GM12878 (cell line): ENCODE data around the gene CAMKK1.

Source experiments
- EP300 ChIP-seq, 2 experiments: fragments of 150-350 bp in 1 of 2; IDR thresholded peaks; 2 replicates each; pipeline ENCODE4 v1.6.1; 2011 to 2012; ENCODE audit warnings: low read depth in 2 of 2, low read length in 2 of 2, borderline replicate concordance in 1 of 2, improper control_type of control experiment in 1 of 2, inconsistent platforms in 1 of 2; ENCODE audit not compliant: control insufficient read depth in 1 of 2
- EZH2 ChIP-seq: IDR thresholded peaks from 2 replicates; pipeline ENCODE4 v1.6.1; 2012; ENCODE audit warnings: low read depth, mild to moderate bottlenecking, control low read depth, inconsistent platforms, low read length, borderline replicate concordance; ENCODE audit not compliant: control insufficient read depth
- FOS ChIP-seq: IDR thresholded peaks from 3 replicates; pipeline ENCODE4 v1.6.1; 2011; ENCODE audit warnings: borderline replicate concordance; ENCODE audit not compliant: insufficient read length; ENCODE audit errors: extremely low read depth
- GABPA ChIP-seq: IDR thresholded peaks from 2 replicates; pipeline ENCODE4 v1.6.1; 2014; ENCODE audit warnings: antibody characterized with exemption, low read depth, mild to moderate bottlenecking, inconsistent platforms
- HDAC2 ChIP-seq: fragments of 200-600 bp; sonication (generic); IDR thresholded peaks from 2 replicates; pipeline ENCODE4 v1.6.1; 2017
- KDM1A ChIP-seq: fragments of 200-600 bp; sonication (generic); IDR thresholded peaks from 2 replicates; pipeline ENCODE4 v1.6.1; 2016; ENCODE audit warnings: borderline replicate concordance
- NBN ChIP-seq: fragments of 450-650 bp; IDR thresholded peaks from 2 replicates; pipeline ENCODE4 v1.6.1; 2016
- NFYB ChIP-seq: IDR thresholded peaks from 2 replicates; pipeline ENCODE4 v1.6.1; 2011; ENCODE audit warnings: low read depth, mild to moderate bottlenecking, low read length, improper control_type of control experiment, moderate library complexity; ENCODE audit not compliant: insufficient read depth
- NRF1 ChIP-seq: conservative IDR thresholded peaks from 2 replicates; pipeline ENCODE4 v1.6.1; 2011; ENCODE audit warnings: mild to moderate bottlenecking, low read depth, low read length, improper control_type of control experiment
- POLR2A ChIP-seq: IDR thresholded peaks from 2 replicates; pipeline ENCODE4 v1.6.1; 2011; ENCODE audit warnings: low read depth, mild to moderate bottlenecking, low read length
- RCOR1 ChIP-seq: conservative IDR thresholded peaks from 2 replicates; pipeline ENCODE4 v1.6.1; 2012; ENCODE audit warnings: low read depth, low read length, improper control_type of control experiment
- TCF7 ChIP-seq: IDR thresholded peaks from 2 replicates; pipeline ENCODE4 v1.6.1; 2014; ENCODE audit warnings: antibody characterized with exemption, borderline replicate concordance
- TF ChIP-seq, protein P1 (sequence below): fragments of 450-650 bp; IDR thresholded peaks from 2 replicates; pipeline ENCODE4 v1.6.1; 2017; ENCODE audit warnings: mild to moderate bottlenecking
- TF ChIP-seq, protein P2 (sequence below), 3 experiments: IDR thresholded peaks in 2 of 3; conservative IDR thresholded peaks in 1 of 3; 2 replicates each; pipeline ENCODE4 v1.5.1; 2011; ENCODE audit warnings: low read depth in 3 of 3, low read length in 3 of 3, mild to moderate bottlenecking in 3 of 3, control low read depth in 2 of 3, moderate library complexity in 2 of 3, inconsistent platforms in 1 of 3, mixed read lengths in 1 of 3; ENCODE audit not compliant: control insufficient read depth in 2 of 3, insufficient read depth in 1 of 3; ENCODE audit errors: extremely low read depth in 1 of 3

DNA sequence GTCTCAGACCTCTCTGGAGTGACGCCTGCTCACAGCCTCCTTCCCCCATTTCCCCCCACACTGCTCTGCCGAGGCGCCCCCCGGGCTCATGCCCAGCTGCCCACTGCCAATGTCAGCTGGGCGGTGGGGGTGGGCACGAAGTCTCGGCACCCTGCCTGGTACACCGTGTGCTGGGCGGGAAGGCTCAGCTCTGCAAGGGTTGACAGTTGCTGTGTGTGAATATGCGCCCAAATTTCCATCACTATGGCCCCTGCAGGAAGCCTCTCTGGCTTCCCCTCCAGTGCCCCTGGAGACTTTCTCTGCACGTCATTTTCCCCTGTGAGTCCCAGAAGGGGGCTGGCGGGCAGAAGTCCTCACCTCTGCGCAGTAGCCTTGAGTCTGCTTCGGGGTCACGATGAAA, 11.6 kb upstream of the CAMKK1 start:
- TF ChIP-seq, protein P1, sequence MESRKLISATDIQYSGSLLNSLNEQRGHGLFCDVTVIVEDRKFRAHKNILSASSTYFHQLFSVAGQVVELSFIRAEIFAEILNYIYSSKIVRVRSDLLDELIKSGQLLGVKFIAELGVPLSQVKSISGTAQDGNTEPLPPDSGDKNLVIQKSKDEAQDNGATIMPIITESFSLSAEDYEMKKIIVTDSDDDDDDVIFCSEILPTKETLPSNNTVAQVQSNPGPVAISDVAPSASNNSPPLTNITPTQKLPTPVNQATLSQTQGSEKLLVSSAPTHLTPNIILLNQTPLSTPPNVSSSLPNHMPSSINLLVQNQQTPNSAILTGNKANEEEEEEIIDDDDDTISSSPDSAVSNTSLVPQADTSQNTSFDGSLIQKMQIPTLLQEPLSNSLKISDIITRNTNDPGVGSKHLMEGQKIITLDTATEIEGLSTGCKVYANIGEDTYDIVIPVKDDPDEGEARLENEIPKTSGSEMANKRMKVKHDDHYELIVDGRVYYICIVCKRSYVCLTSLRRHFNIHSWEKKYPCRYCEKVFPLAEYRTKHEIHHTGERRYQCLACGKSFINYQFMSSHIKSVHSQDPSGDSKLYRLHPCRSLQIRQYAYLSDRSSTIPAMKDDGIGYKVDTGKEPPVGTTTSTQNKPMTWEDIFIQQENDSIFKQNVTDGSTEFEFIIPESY = no peak
- TF ChIP-seq EZH2 (no peak), TCF7 (no peak), POLR2A (no peak), FOS (no peak), NRF1 (no peak), NBN (no peak), KDM1A (no peak), GABPA (no peak), RCOR1 (no peak), HDAC2 (no peak), EP300 (IDR thresholded peaks at IDR 0.05; ENCODE audit: borderline replicate concordance in 1 of 2, control insufficient read depth in 1 of 2, low read depth in 2 of 2, low read length in 2 of 2) (0 out of 4 replicates have a peak, but pooled peaks of 1 of the 2 experiments have one; percentile 28), NFYB (no peak)
- TF ChIP-seq, protein P2, sequence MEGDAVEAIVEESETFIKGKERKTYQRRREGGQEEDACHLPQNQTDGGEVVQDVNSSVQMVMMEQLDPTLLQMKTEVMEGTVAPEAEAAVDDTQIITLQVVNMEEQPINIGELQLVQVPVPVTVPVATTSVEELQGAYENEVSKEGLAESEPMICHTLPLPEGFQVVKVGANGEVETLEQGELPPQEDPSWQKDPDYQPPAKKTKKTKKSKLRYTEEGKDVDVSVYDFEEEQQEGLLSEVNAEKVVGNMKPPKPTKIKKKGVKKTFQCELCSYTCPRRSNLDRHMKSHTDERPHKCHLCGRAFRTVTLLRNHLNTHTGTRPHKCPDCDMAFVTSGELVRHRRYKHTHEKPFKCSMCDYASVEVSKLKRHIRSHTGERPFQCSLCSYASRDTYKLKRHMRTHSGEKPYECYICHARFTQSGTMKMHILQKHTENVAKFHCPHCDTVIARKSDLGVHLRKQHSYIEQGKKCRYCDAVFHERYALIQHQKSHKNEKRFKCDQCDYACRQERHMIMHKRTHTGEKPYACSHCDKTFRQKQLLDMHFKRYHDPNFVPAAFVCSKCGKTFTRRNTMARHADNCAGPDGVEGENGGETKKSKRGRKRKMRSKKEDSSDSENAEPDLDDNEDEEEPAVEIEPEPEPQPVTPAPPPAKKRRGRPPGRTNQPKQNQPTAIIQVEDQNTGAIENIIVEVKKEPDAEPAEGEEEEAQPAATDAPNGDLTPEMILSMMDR (IDR thresholded peaks at IDR 0.05 in 2 of 3, conservative IDR thresholded peaks at IDR 0.05 in 1 of 3; ENCODE audit: control insufficient read depth in 2 of 3, extremely low read depth in 1 of 3, insufficient read depth in 1 of 3, low read depth in 3 of 3, low read length in 3 of 3) = no peak
